Fibroblast of skin of scalp (primary cell): ENCODE data around the gene COL4A4.

ENCODE experiments used
- DNase-seq: peaks from one replicate; pipeline ENCODE4 v3.0.0-alpha.2; 2013

COL4A4 gene

GRCh38 chr2:226978300-226978699, 185.7 kb downstream of the COL4A4 start:
- DNase-seq: no peak

GRCh38 chr2:226977775-226978190, 186.2 kb downstream of the COL4A4 start:
- peak; percentile 83 for DNase-seq

GRCh38 chr2:226973816-226974215, 190.2 kb downstream of the COL4A4 start:
- no peak for DNase-seq

- no peak for DNase-seq
Measured at GRCh38 chr2:226971770-226972169, 192.2 kb downstream of the COL4A4 start.

GRCh38 chr2:226971084-226971483, 192.9 kb downstream of the COL4A4 start:
- no peak for DNase-seq

GRCh38 chr2:226970362-226970761, 193.6 kb downstream of the COL4A4 start:
- DNase-seq: no peak

- DNase-seq: peak; percentile 79
Measured at GRCh38 chr2:226969417-226970080, 194.5 kb downstream of the COL4A4 start.

GRCh38 chr2:226965376-226965775, 198.6 kb downstream of the COL4A4 start:
- no peak for DNase-seq

- peak; percentile 69 for DNase-seq
Measured at GRCh38 chr2:226963528-226963927, 200.5 kb downstream of the COL4A4 start.

- DNase-seq: no peak
Measured at GRCh38 chr2:226962176-226962773, 201.7 kb downstream of the COL4A4 start.

GRCh38 chr2:226959418-226959817, 204.6 kb downstream of the COL4A4 start:
- DNase-seq: no peak

GRCh38 chr2:226956659-226957058, 207.3 kb downstream of the COL4A4 start:
- DNase-seq: no peak

- DNase-seq: no peak
Measured at GRCh38 chr2:226953826-226954225, 210.2 kb downstream of the COL4A4 start.

- DNase-seq: no peak
Measured at GRCh38 chr2:226953206-226953605, 210.8 kb downstream of the COL4A4 start.
